Neural progenitor cell (in vitro differentiated cells): Measurements from ENCODE around the gene ABRACL. TPM values are rescaled to one million over a fixed set of nuclear protein-coding genes. Genes with fewer than 3 reads are reported as not detected.

Experiments used
- DNase-seq: peaks from one replicate; pipeline ENCODE4 v3.0.0-alpha.2; 2016; ENCODE audit warnings: low spot score
- H2AFZ ChIP-seq: fragments of 200-600 bp; sonication (generic); replicated peaks from 2 replicates; pipeline ENCODE4 v1.6.1; 2016; ENCODE audit warnings: antibody characterized with exemption
- H3F3A ChIP-seq: fragments of 200-600 bp; sonication (generic); 2 replicates; pipeline ENCODE4 v1.6.1; 2016; ENCODE audit warnings: antibody characterized with exemption, low read depth
- H3K27ac ChIP-seq: fragments of 200-600 bp; sonication (generic); 2 replicates; pipeline ENCODE4 v1.5.1; 2016; ENCODE audit warnings: mild to moderate bottlenecking
- H3K27me3 ChIP-seq: fragments of 200-600 bp; sonication (generic); 2 replicates; pipeline ENCODE4 v1.6.1; 2016; ENCODE audit warnings: mild to moderate bottlenecking, moderate library complexity
- H3K36me3 ChIP-seq: fragments of 200-600 bp; sonication (generic); 2 replicates; pipeline ENCODE4 v1.5.1; 2016
- H3K4me1 ChIP-seq: fragments of 200-600 bp; sonication (generic); 2 replicates; pipeline ENCODE4 v1.6.1; 2016; ENCODE audit warnings: mixed run types
- H3K4me2 ChIP-seq: fragments of 200-600 bp; sonication (generic); 2 replicates; pipeline ENCODE4 v1.6.1; 2016
- H3K4me3 ChIP-seq: fragments of 200-600 bp; sonication (generic); 2 replicates; pipeline ENCODE4 v1.5.1; 2016
- H3K79me2 ChIP-seq: fragments of 200-600 bp; sonication (generic); 2 replicates; pipeline ENCODE4 v1.6.1; 2016; ENCODE audit warnings: low read depth
- H3K9ac ChIP-seq: fragments of 200-600 bp; sonication (generic); 2 replicates; pipeline ENCODE4 v1.6.1; 2016
- H3K9me3 ChIP-seq: fragments of 200-600 bp; sonication (generic); 2 replicates; pipeline ENCODE4 v1.5.1; 2016; ENCODE audit warnings: low read depth
- H4K20me1 ChIP-seq: fragments of 200-600 bp; sonication (generic); 2 replicates; pipeline ENCODE4 v1.6.1; 2016; ENCODE audit warnings: low read depth
- H3K27ac Mint-ChIP-seq: 3 replicates; pipeline ENCODE4 v1.8.0; 2021; ENCODE audit warnings: mixed read lengths
- H3K27me3 Mint-ChIP-seq: 2 replicates; pipeline ENCODE4 v1.8.0; 2022; ENCODE audit warnings: low read depth, mild to moderate bottlenecking, inconsistent platforms, moderate library complexity, mixed read lengths; ENCODE audit not compliant: insufficient read depth
- H3K36me3 Mint-ChIP-seq: 3 replicates; pipeline ENCODE4 v1.8.0; 2021; ENCODE audit warnings: mixed read lengths
- H3K4me1 Mint-ChIP-seq: 3 replicates; pipeline ENCODE4 v1.8.0; 2021; ENCODE audit warnings: mixed read lengths
- H3K4me3 Mint-ChIP-seq: 3 replicates; pipeline ENCODE4 v1.8.0; 2021; ENCODE audit warnings: mild to moderate bottlenecking, moderate library complexity, mixed read lengths
- H3K9me3 Mint-ChIP-seq: 3 replicates; pipeline ENCODE4 v1.8.0; 2020; ENCODE audit warnings: mixed read lengths
- CTCF ChIP-seq: fragments of 200-600 bp; sonication (generic); IDR thresholded peaks from 2 replicates; pipeline ENCODE4 v1.5.1; 2017; ENCODE audit warnings: antibody characterized with exemption, mild to moderate bottlenecking
- EZH2 ChIP-seq: fragments of 200-600 bp; sonication (generic); IDR thresholded peaks from 2 replicates; pipeline ENCODE4 v1.6.1; 2017; ENCODE audit warnings: antibody characterized with exemption, mild to moderate bottlenecking, moderate library complexity
- EZH2phosphoT487 ChIP-seq: fragments of 200-600 bp; sonication (generic); IDR thresholded peaks from 2 replicates; pipeline ENCODE4 v1.6.1; 2017; ENCODE audit warnings: antibody characterized with exemption
- total RNA-seq: library from RNA; depleted of rRNA; stranded (reverse); fragments of >200 nt; gene quantifications from 2 replicates; pipeline ENCODE4 v1.2.3, GENCODE V29; 2015; ENCODE audit warnings: low replicate concordance

ABRACL gene
- total RNA-seq, 1 donor from 2014 or later, result 242 TPM

- no peak for DNase-seq
- H3K4me1 ChIP-seq, result peaks cover 8% of the 10 kb centered on the region
- H3K27ac ChIP-seq, result no peak overlapping the region
- peak overlapping the region; percentile 27 for H2AFZ ChIP-seq
- H3K79me2 ChIP-seq, result no peaks in the 10 kb centered on the region
- Mint-ChIP-seq H3K4me3 (no peak overlapping the region), H3K27ac (no peak overlapping the region), H3K9me3 (no peaks in the 10 kb centered on the region), H3K36me3 (no peaks in the 10 kb centered on the region), H3K27me3 (peaks cover 8% of the 10 kb centered on the region), H3K4me1 (peaks cover 2% of the 10 kb centered on the region)
- no peak overlapping the region for H3K4me3 ChIP-seq
- H3K36me3 ChIP-seq, result no peaks in the 10 kb centered on the region
- H3K4me2 ChIP-seq, result no peak overlapping the region
- H3K27me3 ChIP-seq, result no peaks in the 10 kb centered on the region
- TF ChIP-seq EZH2phosphoT487 (no peak), CTCF (no peak), EZH2 (no peak)
- H4K20me1 ChIP-seq, result no peaks in the 10 kb centered on the region
- H3F3A ChIP-seq, result peaks cover 17% of the 10 kb centered on the region
- H3K9ac ChIP-seq, result no peak overlapping the region
- no peaks in the 10 kb centered on the region for H3K9me3 ChIP-seq
These were observed 22.1 kb upstream of the ABRACL start for GRCh38 chr6:139006477-139006876.

DNA sequence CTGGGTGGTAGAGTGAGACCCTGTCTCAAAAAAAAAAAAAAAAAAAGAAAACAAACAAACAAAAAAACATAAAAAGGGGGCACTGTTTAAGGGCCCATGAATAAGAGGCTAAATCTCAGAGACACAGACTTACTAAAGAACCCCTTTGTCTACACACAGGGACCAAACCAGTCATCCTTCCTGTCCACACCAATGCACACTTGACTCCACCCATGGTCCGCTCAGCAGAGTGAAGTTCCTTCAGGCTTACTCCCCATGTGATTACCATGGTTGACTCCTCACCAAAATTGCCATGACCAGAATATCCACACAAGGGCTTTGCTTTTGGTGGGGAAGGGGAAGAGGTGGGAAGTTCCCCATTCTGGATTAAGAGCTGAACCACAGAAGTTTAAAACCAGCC is 21.1 kb upstream of the ABRACL start:
- Mint-ChIP-seq H3K27ac (no peak overlapping the region), H3K4me3 (no peak overlapping the region), H3K9me3 (no peaks in the 10 kb centered on the region), H3K27me3 (peaks cover 8% of the 10 kb centered on the region), H3K4me1 (peaks cover 2% of the 10 kb centered on the region), H3K36me3 (no peaks in the 10 kb centered on the region)
- Histone ChIP-seq H3K36me3 (no peaks in the 10 kb centered on the region), H3K4me1 (peaks cover 8% of the 10 kb centered on the region), H3K9me3 (no peaks in the 10 kb centered on the region), H3K4me3 (no peak overlapping the region), H3K4me2 (no peak overlapping the region), H2AFZ (no peak overlapping the region), H4K20me1 (no peaks in the 10 kb centered on the region), H3K27ac (no peak overlapping the region), H3K79me2 (no peaks in the 10 kb centered on the region), H3K27me3 (no peaks in the 10 kb centered on the region), H3F3A (peaks cover 19% of the 10 kb centered on the region), H3K9ac (no peak overlapping the region)
- TF ChIP-seq EZH2phosphoT487 (no peak), EZH2 (no peak), CTCF (no peak)
- DNase-seq, result no peak

GRCh38 chr6:139008117-139008516 is 20.4 kb upstream of the ABRACL start:
- no peaks in the 10 kb centered on the region for H3K79me2 ChIP-seq
- TF ChIP-seq EZH2 (no peak), EZH2phosphoT487 (no peak), CTCF (no peak)
- Mint-ChIP-seq H3K9me3 (no peaks in the 10 kb centered on the region), H3K36me3 (no peaks in the 10 kb centered on the region), H3K4me3 (no peak overlapping the region), H3K27ac (no peak overlapping the region), H3K27me3 (peaks cover 8% of the 10 kb centered on the region), H3K4me1 (peaks cover 2% of the 10 kb centered on the region)
- H4K20me1 ChIP-seq, result no peaks in the 10 kb centered on the region
- no peak overlapping the region for H2AFZ ChIP-seq
- no peaks in the 10 kb centered on the region for H3K9me3 ChIP-seq
- H3K4me1 ChIP-seq, result peaks cover 8% of the 10 kb centered on the region
- peaks cover 23% of the 10 kb centered on the region for H3F3A ChIP-seq
- no peak overlapping the region for H3K27ac ChIP-seq
- no peak overlapping the region for H3K4me3 ChIP-seq
- H3K9ac ChIP-seq, result no peak overlapping the region
- H3K4me2 ChIP-seq, result no peak overlapping the region
- no peaks in the 10 kb centered on the region for H3K36me3 ChIP-seq
- no peaks in the 10 kb centered on the region for H3K27me3 ChIP-seq
- DNase-seq, result no peak
